IMR-90 (cell line): ENCODE results near the gene ALPI. TPM values are rescaled to one million over a fixed set of nuclear protein-coding genes. Genes with fewer than 3 reads are reported as not detected.

Experiments used
- ATAC-seq: fragments of 200-7000 bp; cut with Tn5 transposase; 2 replicates; pipeline ENCODE4 v1.9.1; 2020; ENCODE audit warnings: low read depth, mild to moderate bottlenecking, moderate library complexity
- BruUV-seq: library from RNA; stranded (reverse); fragments of 400-500 nt; replicated peaks from 2 replicates; lab custom pipeline; 2021; lab: Mats Ljungman, UMichigan
- CTCF ChIA-PET: fragments of 300-600 bp; formaldehyde crosslinking; extraction: SDS; loops from one replicate; lab custom pipeline; 2021; ENCODE audit warnings: antibody characterized with exemption; lab: Yijun Ruan, JAX
- POLR2A ChIA-PET: fragments of 300-600 bp; sonication (Branson Sonifier 250); formaldehyde crosslinking; loops from one replicate; lab custom pipeline; 2022; ENCODE audit warnings: antibody characterized with exemption; ENCODE audit not compliant: unreplicated experiment; lab: Charles Lee
- DNase-seq: peaks from one replicate; pipeline ENCODE4 v3.0.0; 2013
- H2AFZ ChIP-seq: replicated peaks from 2 replicates; pipeline ENCODE3; 2013; ENCODE audit warnings: low read length, mild to moderate bottlenecking; ENCODE audit not compliant: poor library complexity
- H2AK5ac ChIP-seq: 2 replicates; pipeline ENCODE4 v1.6.1; 2013; ENCODE audit warnings: low read depth, low read length, inconsistent platforms
- H2AK9ac ChIP-seq: replicated peaks from 2 replicates; pipeline ENCODE3; 2013; ENCODE audit warnings: mild to moderate bottlenecking, low read depth, low read length, moderate library complexity; ENCODE audit not compliant: poor library complexity
- H2BK120ac ChIP-seq: 2 replicates; pipeline ENCODE4 v1.6.1; 2013; ENCODE audit warnings: low read depth, low read length, inconsistent platforms
- H2BK15ac ChIP-seq: 3 replicates; pipeline ENCODE4 v1.6.1; 2013; ENCODE audit warnings: low read depth, low read length, inconsistent platforms
- H2BK20ac ChIP-seq: 2 replicates; pipeline ENCODE4 v1.6.1; 2013; ENCODE audit warnings: low read depth, mild to moderate bottlenecking, inconsistent platforms, low read length, moderate library complexity
- H2BK5ac ChIP-seq: 2 replicates; pipeline ENCODE4 v1.6.1; 2013; ENCODE audit warnings: mild to moderate bottlenecking, low read depth, low read length, inconsistent platforms; ENCODE audit not compliant: poor library complexity, severe bottlenecking
- H3K14ac ChIP-seq: replicated peaks from 2 replicates; pipeline ENCODE4 v1.6.1; 2013; ENCODE audit warnings: low read depth, low read length, inconsistent platforms
- H3K18ac ChIP-seq: 2 replicates; pipeline ENCODE4 v1.6.1; 2013; ENCODE audit warnings: low read depth, low read length, control low read depth
- H3K23ac ChIP-seq: 2 replicates; pipeline ENCODE4 v1.6.1; 2013; ENCODE audit warnings: low read depth, low read length, inconsistent platforms
- H3K27ac ChIP-seq: 2 replicates; pipeline ENCODE4 v1.5.1; 2013; ENCODE audit warnings: mild to moderate bottlenecking, control low read depth, low read length; ENCODE audit not compliant: insufficient read depth
- H3K27me3 ChIP-seq: 2 replicates; pipeline ENCODE4 v1.6.1; 2013; ENCODE audit warnings: low read length; ENCODE audit not compliant: control insufficient read depth, insufficient read depth
- H3K36me3 ChIP-seq: 2 replicates; pipeline ENCODE4 v1.6.1; 2013; ENCODE audit warnings: low read length, mixed read lengths; ENCODE audit not compliant: control insufficient read depth, insufficient read depth
- H3K4ac ChIP-seq: 2 replicates; pipeline ENCODE4 v1.6.1; 2013; ENCODE audit warnings: low read depth, low read length, inconsistent platforms
- H3K4me1 ChIP-seq: 2 replicates; pipeline ENCODE4 v1.6.1; 2013; ENCODE audit warnings: low read length, mixed read lengths; ENCODE audit not compliant: control insufficient read depth, insufficient read depth
- H3K4me2 ChIP-seq: 2 replicates; pipeline ENCODE4 v1.6.1; 2013; ENCODE audit warnings: low read depth, mild to moderate bottlenecking, control low read depth, low read length, moderate library complexity
- H3K4me3 ChIP-seq: 2 replicates; pipeline ENCODE4 v1.5.1; 2013; ENCODE audit warnings: low read depth, mild to moderate bottlenecking, control low read depth, low read length, moderate library complexity; ENCODE audit not compliant: insufficient read depth
- H3K56ac ChIP-seq: 2 replicates; pipeline ENCODE4 v1.6.1; 2013; ENCODE audit warnings: low read length, inconsistent platforms; ENCODE audit not compliant: insufficient read depth; ENCODE audit errors: extremely low read depth
- H3K79me1 ChIP-seq, 2 experiments: 2 replicates each; pipeline ENCODE4 v1.6.1; 2013; ENCODE audit warnings: low read length in 2 of 2, inconsistent platforms in 1 of 2, low read depth in 1 of 2
- H3K9ac ChIP-seq: 2 replicates; pipeline ENCODE4 v1.6.1; 2013; ENCODE audit warnings: low read depth, low read length, control low read depth
- H3K9me1 ChIP-seq: 2 replicates; pipeline ENCODE4 v1.6.1; 2013; ENCODE audit warnings: low read length, inconsistent platforms; ENCODE audit not compliant: insufficient read depth
- H3K9me3 ChIP-seq: 2 replicates; pipeline ENCODE4 v1.6.1; 2013; ENCODE audit warnings: low read length; ENCODE audit not compliant: control insufficient read depth, insufficient read depth
- H4K20me1 ChIP-seq: 2 replicates; pipeline ENCODE4 v1.6.1; 2013; ENCODE audit warnings: low read length, inconsistent platforms; ENCODE audit not compliant: insufficient read depth
- H4K5ac ChIP-seq: 2 replicates; pipeline ENCODE4 v1.6.1; 2013; ENCODE audit warnings: mild to moderate bottlenecking, low read depth, low read length, control low read depth
- H4K8ac ChIP-seq, 2 experiments: 2 replicates each; pipeline ENCODE4 v1.6.1; 2013; ENCODE audit warnings: low read depth in 2 of 2, low read length in 2 of 2, control low read depth in 1 of 2, inconsistent platforms in 1 of 2
- H4K91ac ChIP-seq: 2 replicates; pipeline ENCODE4 v1.6.1; 2013; ENCODE audit warnings: low read depth, low read length, inconsistent platforms; ENCODE audit not compliant: insufficient read depth
- BHLHE40 ChIP-seq: fragments of 150-350 bp; IDR thresholded peaks from 2 replicates; pipeline ENCODE4 v1.6.1; 2016; ENCODE audit warnings: mild to moderate bottlenecking, low read depth, low read length
- CEBPB ChIP-seq: IDR thresholded peaks from 2 replicates; pipeline ENCODE4 v1.6.1; 2012; ENCODE audit warnings: low read depth, low read length, improper control_type of control experiment
- CHD1 ChIP-seq: IDR thresholded peaks from 2 replicates; pipeline ENCODE4 v1.6.1; 2012; ENCODE audit warnings: low read depth, low read length, improper control_type of control experiment
- CTCF ChIP-seq: conservative IDR thresholded peaks from 2 replicates; pipeline ENCODE4 v1.5.1; 2012; ENCODE audit warnings: mild to moderate bottlenecking, low read depth, low read length, improper control_type of control experiment
- ELK1 ChIP-seq: fragments of 150-350 bp; IDR thresholded peaks from 2 replicates; pipeline ENCODE4 v1.6.1; 2016; ENCODE audit warnings: low read depth, mild to moderate bottlenecking, low read length, moderate library complexity, borderline replicate concordance
- FOS ChIP-seq: fragments of 150-350 bp; IDR thresholded peaks from 2 replicates; pipeline ENCODE4 v1.6.1; 2016; ENCODE audit warnings: low read depth, low read length
- MAFK ChIP-seq: IDR thresholded peaks from 2 replicates; pipeline ENCODE4 v1.6.1; 2012; ENCODE audit warnings: low read depth, low read length, improper control_type of control experiment
- MAZ ChIP-seq: IDR thresholded peaks from 2 replicates; pipeline ENCODE4 v1.6.1; 2012; ENCODE audit warnings: low read depth, mild to moderate bottlenecking, low read length, improper control_type of control experiment, moderate library complexity, borderline replicate concordance
- MXI1 ChIP-seq: IDR thresholded peaks from 2 replicates; pipeline ENCODE4 v1.6.1; 2012; ENCODE audit warnings: low read depth, mild to moderate bottlenecking, low read length, moderate library complexity, borderline replicate concordance
- NFE2L2 ChIP-seq: fragments of 150-350 bp; IDR thresholded peaks from 2 replicates; pipeline ENCODE4 v1.6.1; 2016; ENCODE audit warnings: low read depth, mild to moderate bottlenecking, low read length
- POLR2A ChIP-seq: IDR thresholded peaks from 2 replicates; pipeline ENCODE4 v1.6.1; 2012; ENCODE audit warnings: mild to moderate bottlenecking, low read depth, low read length
- RAD21 ChIP-seq: IDR thresholded peaks from 2 replicates; pipeline ENCODE4 v1.6.1; 2012; ENCODE audit warnings: low read length, improper control_type of control experiment
- RCOR1 ChIP-seq: IDR thresholded peaks from 2 replicates; pipeline ENCODE4 v1.6.1; 2012; ENCODE audit warnings: mild to moderate bottlenecking, low read length, improper control_type of control experiment; ENCODE audit not compliant: insufficient replicate concordance
- RFX5 ChIP-seq: IDR thresholded peaks from 2 replicates; pipeline ENCODE4 v1.8.0; 2012; ENCODE audit warnings: low read depth, mild to moderate bottlenecking, low read length, moderate library complexity
- SMC3 ChIP-seq: fragments of 150-350 bp; IDR thresholded peaks from 2 replicates; pipeline ENCODE4 v1.6.1; 2016; ENCODE audit warnings: low read depth, mild to moderate bottlenecking, antibody characterized with exemption, low read length, moderate library complexity
- USF2 ChIP-seq: fragments of 150-350 bp; IDR thresholded peaks from 2 replicates; pipeline ENCODE4 v1.6.1; 2017; ENCODE audit warnings: mild to moderate bottlenecking, antibody characterized with exemption, low read length, low read depth
- WGBS, 2 experiments: methylation state at CpG; one replicate each; pipeline versions ENCODE4 v1.1.5 to v1.1.7; 2013; ENCODE audit warnings: missing lambda C conversion rate in 2 of 2; ENCODE audit not compliant: insufficient read length in 1 of 2; ENCODE audit errors: extremely low coverage in 2 of 2; 5-methylcytosine and 5-hydroxymethylcytosine counted together
- dilution Hi-C: fragments of 300-500 bp; cut with HindIII; formaldehyde crosslinking; loops from one replicate; pipeline ENCODE4 v1.14.3; 2018; ENCODE audit warnings: low sequenced_read_pairs; ENCODE audit not compliant: unreplicated experiment
- in situ Hi-C: fragments of 300-500 bp; cut with MboI; formaldehyde crosslinking; loops from 3 replicates; pipeline ENCODE4 v1.14.3; 2019; ENCODE audit warnings: low sequenced_read_pairs, inconsistent platforms, mixed read lengths
- intact Hi-C: fragments of 100-400 bp; cut with micrococcal nuclease; formaldehyde crosslinking; loops from 2 replicates; pipeline ENCODE4 v1.10.0; 2022
- polyA plus RNA-seq, 3 experiments: library from polyadenylated mRNA; depleted of rRNA; stranded (reverse); fragments of >200 nt; gene quantifications; 2 replicates each; pipeline ENCODE4 v1.2.3, GENCODE V29; 2012; ENCODE audit warnings: low replicate concordance in 1 of 3
- total RNA-seq: library from RNA; depleted of rRNA; stranded (reverse); fragments of >200 nt; gene quantifications from 2 replicates; pipeline ENCODE4 v1.2.3, GENCODE V29; 2012

Gene ALPI
- total and polyA plus RNA-seq, 2 of the 4 experiments (the other 2 are of a cell fraction): not detected

GRCh38 chr2:232459419-232460035 lies 3.6 kb downstream of the ALPI start:
- no peaks in the 10 kb centered on the region for H3K36me3 ChIP-seq
- no TSS peak for BruUV-seq
- H3K4me1 ChIP-seq: no peaks in the 10 kb centered on the region
- no peak for TF ChIP-seq CTCF
- no peak for TF ChIP-seq BHLHE40
- TF ChIP-seq RCOR1: no peak
- no peak for TF ChIP-seq ELK1
- no peak for TF ChIP-seq CEBPB
- no peak for TF ChIP-seq FOS
- TF ChIP-seq CHD1: no peak
- TF ChIP-seq POLR2A: no peak
- no peak for TF ChIP-seq NFE2L2
- TF ChIP-seq RFX5: no peak
- no peak for TF ChIP-seq MXI1
- TF ChIP-seq RAD21: no peak
- no peak for TF ChIP-seq MAFK
- no peak for TF ChIP-seq USF2
- TF ChIP-seq MAZ: no peak
- no peak for TF ChIP-seq SMC3
- no peak overlapping the region for H4K8ac ChIP-seq
- no peaks in the 10 kb centered on the region for H4K20me1 ChIP-seq
- no peak overlapping the region for H2BK20ac ChIP-seq
- H3K27me3 ChIP-seq: peaks cover 26% of the 10 kb centered on the region; the same call in 1 of the 2 replicates
- H4K5ac ChIP-seq: no peak overlapping the region
- intact Hi-C loops: no loop called here
- H4K91ac ChIP-seq: no peak overlapping the region
- dilution Hi-C loops: no loop called here
- no peaks in the 10 kb centered on the region for H3K9me1 ChIP-seq
- H3K18ac ChIP-seq: no peak overlapping the region
- POLR2A ChIA-PET: no interaction called here
- no peak overlapping the region for H3K4ac ChIP-seq
- H2BK5ac ChIP-seq: no peak overlapping the region
- in situ Hi-C loops: no loop called here
- no peaks in the 10 kb centered on the region for H3K9me3 ChIP-seq
- no peak overlapping the region for H2AFZ ChIP-seq
- CTCF ChIA-PET: no interaction called here
- H2AK5ac ChIP-seq: no peak overlapping the region
- WGBS, 2 experiments: no CpG with 5 or more reads among the region's 11 CpGs
- no peak overlapping the region for H2BK15ac ChIP-seq
- no peak overlapping the region for H3K27ac ChIP-seq
- no peak overlapping the region for H3K23ac ChIP-seq
- H2AK9ac ChIP-seq: no peak overlapping the region
- no peak overlapping the region for H2BK120ac ChIP-seq
- H3K56ac ChIP-seq: no peak overlapping the region
- H3K9ac ChIP-seq: no peak overlapping the region
- ATAC-seq (no peak), DNase-seq (no peak)
- H3K14ac ChIP-seq: no peak overlapping the region
- H3K79me1 ChIP-seq: no peaks in the 10 kb centered on the region
- H3K4me3 ChIP-seq: no peak overlapping the region
- no peak overlapping the region for H3K4me2 ChIP-seq
